HG03135 (cell line): ENCODE measurements around the gene SEC14L1.
"Not testable (repeated sequence)": the region's sequence is repeated elsewhere in the genome, so short reads cannot be mapped to it uniquely, and the experiment has no call there.

Source experiments
- ATAC-seq: cut with Tn5 transposase; IDR thresholded peaks from one replicate; pipeline ENCODE4 v1.9.1; 2021; ENCODE audit warnings: mild to moderate bottlenecking, moderate library complexity; ENCODE audit not compliant: unreplicated experiment

SEC14L1 gene

DNA sequence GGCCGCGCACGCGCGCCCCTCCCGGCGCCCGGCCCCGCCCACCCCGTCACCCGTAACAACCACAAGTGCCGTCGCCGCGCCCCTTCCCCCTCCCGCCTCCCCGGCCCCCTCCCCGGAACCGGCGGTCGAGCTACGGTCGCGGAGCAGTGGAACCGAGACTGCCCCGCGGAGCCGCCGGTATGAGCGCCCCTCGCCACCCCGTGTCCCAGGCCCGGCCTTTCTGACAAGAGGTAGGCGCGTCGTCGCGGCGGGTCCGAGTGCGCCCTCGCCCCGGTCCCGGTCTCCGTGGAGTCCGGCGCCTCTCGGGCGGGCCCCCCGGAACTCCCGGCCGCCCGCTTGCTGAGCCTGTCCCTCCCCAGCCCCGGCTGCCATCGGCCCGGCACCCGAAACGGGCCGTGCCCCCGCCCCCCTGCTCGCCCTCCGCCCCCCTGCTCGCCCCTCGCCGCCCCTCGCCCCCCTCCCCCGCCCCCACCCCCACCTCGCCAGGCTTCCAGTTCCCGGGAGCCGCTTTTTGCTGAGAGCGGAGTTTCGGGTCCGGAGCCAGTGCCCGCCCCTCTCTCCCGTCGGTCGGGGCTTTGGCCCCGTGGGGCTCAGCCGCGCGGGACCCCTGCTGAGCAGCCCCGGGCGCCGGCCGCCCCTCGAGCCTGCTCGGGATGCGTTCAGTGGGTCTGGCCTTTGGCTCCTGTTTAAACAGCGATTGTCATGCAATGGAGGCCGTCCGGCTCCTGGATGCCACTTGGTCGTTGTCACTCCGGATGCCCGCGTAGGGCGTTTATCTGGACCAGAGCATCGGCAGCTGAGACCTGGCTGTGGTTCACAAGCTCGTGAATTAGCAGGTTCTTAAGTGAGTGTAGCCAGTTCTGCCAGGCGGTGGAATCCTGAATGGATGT is at the start of gene SEC14L1:
TSS of gene SEC14L1 (plus strand) at position 92 of the 890 bp plus-strand sequence. CDS start 2,628 bp downstream, outside the sequence.
- no peak for ATAC-seq

DNA sequence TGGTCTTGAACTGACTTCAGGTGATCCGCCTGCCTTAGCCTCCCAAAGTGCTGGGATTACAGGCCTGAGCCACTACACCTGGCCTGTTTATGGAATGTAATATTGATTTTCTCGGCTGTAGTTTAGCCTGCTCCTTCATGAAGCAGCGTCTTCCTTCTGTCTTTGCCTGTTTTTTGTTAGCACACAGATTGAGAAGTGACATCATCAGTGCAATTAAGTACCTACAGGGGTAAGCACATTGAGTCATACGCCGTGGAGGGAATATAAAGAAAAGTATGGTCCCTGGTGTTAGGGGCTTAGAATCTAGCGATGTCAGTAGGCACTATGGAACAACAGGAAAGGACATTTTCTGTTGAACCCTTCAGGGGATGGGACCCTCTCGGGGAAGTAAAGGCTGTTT is 48.7 kb upstream of the SEC14L1 start:
- ATAC-seq, result no peak

DNA sequence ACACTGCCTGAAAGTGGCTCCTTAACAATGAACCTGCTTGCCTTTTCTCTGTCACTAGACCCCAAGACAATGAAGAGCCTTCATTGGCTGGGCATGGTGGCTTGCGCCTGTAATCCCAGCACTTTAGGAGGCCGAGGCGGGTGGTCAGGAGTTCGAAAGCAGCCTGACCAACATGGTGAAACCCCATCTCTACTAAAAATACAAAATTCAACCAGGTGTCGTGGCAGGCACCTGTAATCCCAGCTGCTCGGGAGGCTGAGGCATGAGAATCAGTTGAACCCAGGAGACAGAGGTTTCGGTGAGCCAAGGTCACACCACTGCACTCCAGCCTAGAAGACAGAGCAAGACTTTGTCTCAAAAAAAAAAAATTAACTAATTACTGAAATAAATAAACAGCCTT is 45.3 kb upstream of the SEC14L1 start:
- no peak for ATAC-seq

DNA sequence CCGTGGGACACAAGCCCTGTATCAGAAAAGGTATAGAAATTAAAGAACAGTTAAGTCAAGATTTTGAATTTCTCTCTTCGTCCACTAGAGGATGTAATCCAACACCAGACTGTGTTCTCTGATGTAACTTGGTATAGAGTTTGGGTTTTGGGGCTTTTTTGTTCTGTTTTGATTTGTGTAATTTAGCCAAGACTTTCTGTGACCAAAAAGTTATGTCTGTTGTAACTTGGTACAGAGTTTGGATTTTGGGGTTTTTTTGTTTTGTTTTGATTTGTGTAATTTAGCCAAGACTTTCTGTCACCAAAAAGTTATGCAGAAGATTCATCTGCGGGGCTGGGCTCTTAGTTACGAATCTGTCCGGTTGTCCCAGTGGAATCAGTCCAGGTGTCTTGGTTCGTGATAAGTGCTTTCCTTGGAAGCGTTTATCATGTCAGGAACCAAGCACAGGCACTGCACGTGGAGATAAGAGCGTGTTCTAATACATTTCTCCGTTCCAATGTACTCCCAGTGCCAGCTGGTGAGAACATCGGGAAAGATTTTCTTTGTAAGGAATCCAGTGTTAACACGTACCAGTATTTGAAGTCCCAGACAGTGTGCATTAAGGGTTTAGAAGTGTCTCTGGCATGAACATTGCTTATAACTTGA is 44.1 kb upstream of the SEC14L1 start:
- no peak for ATAC-seq

DNA sequence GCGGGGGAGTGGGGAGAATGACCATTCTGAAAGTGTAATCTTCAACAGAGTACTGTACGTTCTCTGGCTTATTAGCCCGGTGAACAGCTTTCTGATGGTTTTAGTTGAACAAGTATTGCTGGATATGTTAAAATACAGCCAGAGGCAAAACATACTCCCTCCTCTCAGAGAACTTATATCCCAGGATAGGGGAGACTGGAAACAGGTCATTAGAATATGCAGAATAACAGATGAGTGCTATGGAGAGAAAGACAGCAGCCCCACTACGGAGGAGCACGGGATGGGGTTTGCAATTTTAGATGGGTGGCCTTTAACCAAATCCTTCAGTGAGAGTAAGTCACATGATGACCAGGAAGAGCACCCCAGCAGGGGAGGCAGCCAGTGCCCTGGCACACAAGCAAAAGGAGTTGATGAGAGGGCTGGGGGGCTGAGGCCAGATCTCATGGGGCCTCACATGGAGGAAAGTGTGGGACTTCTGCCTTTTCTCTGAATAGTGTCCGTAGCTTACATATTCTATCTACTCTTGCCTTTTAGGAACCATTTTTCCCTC is 43.1 kb upstream of the SEC14L1 start:
- no peak for ATAC-seq

DNA sequence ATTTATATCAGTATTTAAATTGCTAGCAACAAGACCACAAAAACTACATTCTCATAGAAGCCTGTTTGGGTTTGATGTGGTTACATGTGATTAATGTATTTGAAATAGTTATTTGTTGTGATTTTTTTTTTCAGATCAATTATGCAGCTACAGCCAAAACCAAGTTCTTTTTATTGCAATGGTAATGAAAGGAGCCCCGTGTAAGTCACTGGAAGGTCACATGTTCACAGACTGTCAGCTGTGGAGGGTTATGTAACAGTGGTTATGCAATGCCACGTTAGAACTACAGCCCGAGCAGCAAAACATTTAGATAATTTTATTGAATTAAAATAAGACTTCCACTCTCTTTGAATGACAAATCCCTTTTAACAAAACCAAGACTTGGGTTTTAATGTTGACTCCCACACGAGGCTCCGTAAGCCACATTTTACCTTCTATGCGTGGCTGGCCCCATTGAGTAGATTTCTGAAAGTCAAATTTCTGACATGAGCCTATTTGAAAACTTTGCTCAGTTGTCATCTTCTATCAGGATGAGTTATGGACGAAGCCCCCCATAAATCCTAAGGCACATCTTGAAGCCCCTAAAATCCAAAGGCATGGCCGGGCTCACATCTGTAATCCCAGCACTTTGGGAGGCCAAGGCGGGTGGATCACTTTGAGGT is 41.8 kb upstream of the SEC14L1 start:
- ATAC-seq, result no peak

DNA sequence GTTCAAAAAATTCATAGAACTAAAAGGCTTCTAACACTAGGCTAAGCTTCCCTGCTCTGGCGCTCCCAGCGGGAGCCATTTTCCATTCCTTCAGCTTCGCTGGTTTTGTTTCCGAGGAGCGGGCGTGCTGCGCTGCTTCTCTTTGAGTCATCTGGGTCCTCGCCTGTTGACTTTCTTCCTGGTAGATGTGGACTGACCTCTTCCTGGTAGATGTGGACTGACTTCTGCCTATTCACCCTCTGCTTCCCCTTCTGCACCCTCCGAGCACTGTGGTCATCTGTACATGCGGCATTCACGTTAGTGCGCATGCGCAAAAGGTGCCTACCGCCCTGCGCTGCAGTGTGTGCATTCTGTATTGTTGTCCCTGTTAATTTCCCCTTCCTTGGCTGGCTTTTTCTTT is 40.8 kb upstream of the SEC14L1 start:
- no peak for ATAC-seq

DNA sequence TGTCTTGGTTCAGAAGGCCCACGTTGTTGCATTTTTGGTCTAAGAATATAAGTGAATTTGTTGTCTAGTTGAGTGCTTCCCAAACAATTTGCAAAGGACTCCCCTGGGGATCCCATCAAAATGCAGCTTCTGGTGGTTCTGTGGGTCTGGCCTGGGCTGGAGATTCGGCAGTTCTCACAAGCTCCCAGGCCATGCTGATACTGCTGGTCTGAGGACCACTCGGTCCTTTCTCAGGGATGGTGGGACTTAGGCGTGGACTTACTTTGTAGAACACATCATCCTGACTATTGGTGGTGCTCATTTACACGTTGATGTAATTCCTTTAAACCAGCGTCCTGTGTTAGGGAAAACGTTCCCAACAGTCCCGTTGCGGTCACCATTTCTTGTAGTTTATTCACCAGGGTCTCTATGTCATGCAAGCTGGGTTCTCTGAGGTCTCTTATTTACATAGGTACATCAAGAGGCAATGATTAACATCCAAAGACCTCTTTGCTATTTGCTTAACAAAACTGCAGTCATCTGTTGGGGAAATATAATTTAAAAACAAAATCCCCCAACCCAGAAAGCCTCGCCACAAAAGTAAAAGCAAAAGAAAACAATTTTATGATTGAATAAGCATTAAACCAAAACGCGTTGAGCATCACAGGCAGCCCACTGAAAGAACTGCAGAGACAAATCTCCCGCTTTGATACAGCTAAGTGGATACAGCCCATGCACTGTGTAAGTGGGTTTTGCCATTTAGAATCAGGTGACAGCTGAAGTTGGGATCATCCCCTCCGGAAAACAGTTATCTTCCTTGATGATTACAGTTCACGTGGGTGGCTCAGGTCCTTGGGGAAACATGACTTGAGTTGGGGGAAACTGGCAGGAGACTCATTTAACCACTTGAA is 39.0 kb upstream of the SEC14L1 start:
- ATAC-seq, result no peak

DNA sequence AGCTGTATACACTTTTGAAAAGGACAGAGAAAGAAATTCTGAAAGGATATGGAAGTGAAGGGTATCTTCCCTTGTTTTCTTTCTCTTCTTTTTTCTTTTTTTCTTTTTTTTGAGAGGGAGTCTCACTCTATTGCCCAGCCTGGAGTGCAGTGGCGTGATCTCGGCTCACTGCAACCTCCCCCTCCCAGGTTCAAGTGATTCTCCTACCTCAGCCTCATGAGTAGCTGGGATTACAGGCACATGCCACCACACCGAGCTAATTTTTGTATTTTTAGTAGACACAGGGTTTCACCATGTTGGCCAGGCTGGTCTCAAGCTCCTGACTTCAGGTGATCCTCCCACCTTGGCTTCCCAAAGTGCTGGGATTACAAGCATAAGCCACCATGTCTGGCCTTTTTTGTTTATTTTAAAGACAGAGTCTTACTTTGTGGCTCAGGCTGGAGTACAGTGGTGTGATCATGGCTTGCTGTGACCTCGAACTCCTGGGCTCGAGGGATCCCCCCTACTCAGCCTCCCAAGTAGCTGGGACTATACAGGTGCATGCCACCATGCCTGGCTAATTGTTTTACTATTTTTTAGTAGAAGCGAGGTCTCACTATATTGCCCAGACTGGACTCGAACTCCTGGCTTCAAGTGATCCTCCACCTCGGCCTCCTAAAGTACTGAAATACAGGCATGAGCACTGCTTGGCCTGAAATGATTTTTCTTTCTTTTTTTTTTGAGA is 38.2 kb upstream of the SEC14L1 start:
- ATAC-seq, result not testable (repeated sequence)

DNA sequence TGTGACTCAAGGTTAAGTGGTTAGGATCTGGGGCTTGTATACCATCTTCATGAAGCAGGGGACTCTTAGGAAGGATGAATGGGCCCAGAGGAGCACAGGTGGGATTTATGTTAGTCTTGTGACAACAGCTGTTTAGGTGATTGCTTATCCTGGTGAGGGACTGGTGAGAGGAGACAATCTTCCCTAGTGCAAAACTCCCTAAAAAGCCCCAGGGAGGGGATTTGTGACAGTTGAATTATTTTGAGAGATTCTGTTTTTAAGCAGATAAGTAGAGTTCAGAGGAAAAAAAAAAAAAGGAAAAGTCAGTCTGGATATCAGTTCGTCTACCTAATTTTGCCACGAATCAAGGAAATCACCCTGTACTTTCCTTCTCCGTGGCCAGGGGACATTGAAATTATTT is 35.1 kb upstream of the SEC14L1 start:
- ATAC-seq, result no peak

DNA sequence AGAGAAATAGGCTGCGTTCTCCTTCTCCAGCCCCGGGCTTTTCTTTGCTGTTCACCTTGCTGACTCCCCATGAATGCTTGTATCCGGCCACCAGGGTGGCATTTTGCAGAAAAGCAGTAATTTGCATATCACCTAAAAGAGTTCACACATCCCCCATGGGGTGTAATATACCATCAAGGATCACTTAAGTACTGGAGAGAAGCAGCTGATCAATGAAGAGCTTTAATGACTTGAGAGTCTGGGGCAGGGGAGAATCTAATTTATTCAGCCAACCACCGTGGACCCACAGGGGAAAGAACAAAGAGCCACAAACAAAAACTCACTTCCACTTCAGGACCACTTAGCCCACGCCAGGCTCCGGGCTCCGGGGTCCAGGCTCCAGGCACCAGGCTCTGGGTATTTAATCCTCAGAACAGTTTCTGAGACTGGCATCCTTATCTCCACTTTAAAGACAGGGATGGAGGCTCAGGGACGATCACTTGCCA is 33.9 kb upstream of the SEC14L1 start:
- no peak for ATAC-seq

DNA sequence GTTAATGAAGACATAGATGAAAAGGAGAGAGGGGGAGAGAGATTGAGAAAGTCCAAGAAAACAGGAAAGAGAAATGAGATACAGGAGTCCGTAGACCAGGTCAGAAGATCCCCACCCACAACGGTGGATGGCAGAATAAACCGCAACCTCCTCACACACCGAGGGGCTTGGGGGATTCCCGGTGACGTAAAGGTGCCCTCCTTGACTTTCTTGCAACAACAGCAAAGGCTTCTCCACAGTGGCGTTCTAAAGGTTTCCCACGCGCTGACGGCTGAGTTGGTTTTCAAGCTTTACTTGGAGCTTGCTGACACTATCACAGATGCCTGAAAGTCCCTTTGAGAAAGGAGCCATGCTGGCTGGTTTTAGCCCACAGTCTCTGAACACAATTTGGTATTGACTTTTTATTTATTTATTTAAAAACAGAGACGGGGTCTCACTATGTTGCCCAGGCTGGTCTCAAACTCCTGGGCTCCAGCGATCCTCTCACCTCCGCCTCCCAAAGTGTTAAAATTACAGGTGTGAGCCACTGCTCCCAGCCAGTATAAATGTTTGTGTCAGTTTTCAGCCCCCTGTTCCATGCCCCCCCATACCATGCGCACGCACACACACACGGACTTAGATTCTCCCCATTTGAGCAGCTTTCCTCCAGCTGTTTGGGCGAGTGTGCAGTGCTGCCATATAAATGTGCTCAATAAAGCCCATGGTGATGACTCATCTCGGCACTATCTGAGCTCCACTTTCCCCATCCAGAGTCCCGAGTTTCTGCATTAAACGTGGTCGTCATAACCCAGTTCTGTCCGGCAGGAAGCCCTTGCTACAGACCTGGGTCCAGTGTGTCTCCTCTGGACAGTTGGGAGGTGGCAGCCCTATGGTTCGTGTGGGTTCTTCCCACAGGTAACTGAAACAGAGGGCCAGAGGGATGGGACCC is 33.0 kb upstream of the SEC14L1 start:
- no peak for ATAC-seq

DNA sequence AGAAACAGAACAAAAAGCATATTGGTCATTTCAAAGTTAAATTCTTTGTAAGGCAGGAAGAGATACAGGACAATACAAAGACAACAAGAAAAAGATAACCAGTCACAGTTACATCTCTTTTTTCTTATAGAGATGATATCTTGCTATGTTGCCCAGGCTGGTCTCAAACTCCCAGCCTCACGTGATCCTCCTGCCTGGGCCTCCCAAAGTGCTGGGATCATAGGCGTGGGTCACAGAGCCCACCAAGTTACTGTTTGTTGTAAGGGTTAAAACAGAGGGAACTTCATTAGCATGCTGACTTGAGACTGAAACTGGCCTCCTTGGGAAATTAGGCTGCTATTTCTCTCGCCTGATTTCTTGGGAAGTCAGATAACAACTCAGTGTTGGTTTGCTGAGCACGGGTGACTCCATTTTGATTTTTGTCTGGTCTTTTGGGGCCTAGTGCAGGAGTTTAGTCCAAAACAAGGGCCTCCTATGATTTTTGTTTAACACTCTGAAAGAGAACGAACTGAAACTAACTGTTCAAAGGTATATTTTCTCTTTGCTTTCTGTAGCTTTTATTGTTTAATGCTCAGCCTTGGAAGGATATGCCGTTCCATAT is 31.5 kb upstream of the SEC14L1 start:
- no peak for ATAC-seq

DNA sequence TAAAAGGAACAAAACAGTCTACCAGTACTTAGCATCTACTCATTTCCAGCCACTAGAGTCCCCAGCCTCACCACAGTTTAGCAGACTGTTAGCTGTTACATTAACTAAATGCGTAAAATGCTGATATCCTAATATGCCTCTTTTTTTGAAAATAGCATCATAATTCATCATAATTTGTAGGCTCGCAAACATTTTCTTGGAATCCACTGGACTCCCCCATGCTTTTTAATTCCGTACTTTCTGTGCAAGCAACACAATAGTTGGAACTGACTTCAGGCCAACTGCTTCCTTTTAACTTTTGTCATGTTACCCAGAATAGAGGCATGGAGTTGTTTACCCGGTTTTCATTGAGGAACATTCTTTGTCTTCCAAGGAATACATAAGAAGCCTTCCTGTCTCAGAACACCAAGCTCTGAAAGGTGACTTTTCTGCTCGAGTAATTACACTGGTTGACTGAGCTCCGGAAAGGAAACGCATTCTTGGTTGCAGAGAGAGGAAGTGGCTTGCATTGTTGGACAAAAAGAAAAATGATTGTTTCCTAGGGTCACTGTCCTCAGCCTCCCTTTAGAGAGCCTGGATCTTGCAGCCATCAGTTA is 30.9 kb upstream of the SEC14L1 start:
- no peak for ATAC-seq

DNA sequence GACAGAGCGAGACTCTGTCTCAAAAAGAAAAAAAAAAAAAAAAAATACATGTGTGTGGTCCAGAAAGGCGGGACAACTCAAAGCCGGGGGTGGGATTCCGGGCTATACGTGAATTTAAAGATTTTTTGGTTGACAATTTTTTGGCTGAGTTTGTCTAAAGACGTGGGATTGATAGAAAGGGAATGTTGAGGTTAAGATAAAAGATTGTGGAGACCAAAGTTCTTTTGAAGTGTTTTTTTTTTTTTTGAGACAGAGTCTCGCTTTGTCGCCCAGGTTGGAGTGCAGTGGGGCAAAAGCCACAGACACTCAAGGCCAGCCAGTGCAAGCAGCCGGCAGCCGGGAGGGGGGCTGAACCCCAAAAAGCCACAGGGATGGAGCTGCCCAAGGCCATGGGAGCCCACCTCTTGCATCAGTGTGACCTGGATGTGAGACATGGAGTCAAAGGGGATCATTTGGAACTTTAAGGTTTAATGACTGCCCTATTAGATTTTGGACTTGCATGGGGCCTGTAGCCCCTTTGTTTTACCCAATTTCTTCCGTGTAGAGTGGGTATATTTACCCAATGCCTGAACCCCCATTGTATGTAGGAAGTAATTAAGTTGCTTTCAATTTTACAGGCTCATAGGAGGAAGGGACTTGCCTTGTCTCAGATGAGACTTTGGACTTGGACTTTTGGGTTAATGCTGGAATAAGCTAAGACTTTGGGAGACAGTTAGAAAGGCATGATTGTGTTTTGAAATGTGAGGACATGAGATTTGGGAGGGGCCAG is 29.4 kb upstream of the SEC14L1 start:
- ATAC-seq, result not testable (repeated sequence)

DNA sequence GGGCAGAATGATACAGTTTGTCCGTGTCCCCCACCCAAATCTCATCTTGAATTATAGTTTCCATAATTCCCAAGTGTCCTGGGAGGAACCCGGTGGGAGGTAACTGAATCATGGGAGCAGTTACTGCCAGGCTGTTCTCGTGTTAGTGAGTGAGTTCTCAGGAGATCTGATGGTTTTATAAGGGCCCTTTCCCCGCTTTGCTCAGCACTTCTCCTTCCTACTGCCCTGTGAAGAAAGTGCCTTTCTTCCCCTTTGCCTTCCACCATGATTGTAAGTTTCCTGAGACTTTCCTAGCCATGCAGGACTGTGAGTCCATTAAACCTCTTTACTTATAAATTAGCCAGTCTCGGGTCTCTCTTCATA is 28.9 kb upstream of the SEC14L1 start:
- no peak for ATAC-seq

DNA sequence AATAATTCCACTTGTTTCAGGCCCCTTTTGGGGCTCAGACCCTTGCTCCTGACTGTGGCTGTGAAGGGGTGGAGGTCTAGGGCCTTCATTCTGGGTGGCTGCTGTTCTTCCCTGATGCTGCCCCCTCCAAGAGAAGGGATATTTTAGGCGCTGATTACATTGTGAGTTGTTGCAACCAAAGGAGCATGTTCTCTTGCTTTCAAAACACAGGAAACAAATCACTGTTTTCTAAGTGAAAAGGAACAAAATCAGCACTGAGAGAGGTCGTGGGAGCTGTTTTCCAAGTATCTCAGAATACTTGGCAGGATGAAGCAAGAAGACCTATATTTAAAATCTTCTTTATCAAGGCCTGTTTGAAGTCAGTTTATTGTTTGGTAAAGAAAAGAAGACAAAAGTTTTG is 25.3 kb upstream of the SEC14L1 start:
- no peak for ATAC-seq
